Trophoblast cell (in vitro differentiated cells and primary cell): ENCODE results near the gene RTKN2.

Experiments
- DNase-seq, 2 donors: peaks; one replicate each; pipeline ENCODE4 v3.0.0-alpha.2; 2016
- H2AFZ ChIP-seq: 2 replicates; pipeline ENCODE4 v1.6.1; 2013; ENCODE audit warnings: low read length, moderate library complexity, mild to moderate bottlenecking; ENCODE audit not compliant: insufficient read depth, poor library complexity
- H2AK5ac ChIP-seq: 2 replicates; pipeline ENCODE4 v1.6.1; 2013; ENCODE audit warnings: mild to moderate bottlenecking, low read length
- H2BK120ac ChIP-seq: 2 replicates; pipeline ENCODE4 v1.6.1; 2013; ENCODE audit warnings: low read length, mild to moderate bottlenecking, moderate library complexity; ENCODE audit not compliant: insufficient read depth, poor library complexity
- H2BK12ac ChIP-seq: 2 replicates; pipeline ENCODE4 v1.6.1; 2013; ENCODE audit warnings: mild to moderate bottlenecking, low read length, moderate library complexity
- H2BK5ac ChIP-seq: 2 replicates; pipeline ENCODE4 v1.6.1; 2013; ENCODE audit warnings: low read length, low read depth, moderate library complexity, mild to moderate bottlenecking; ENCODE audit not compliant: poor library complexity
- H3K14ac ChIP-seq: 2 replicates; pipeline ENCODE4 v1.6.1; 2013; ENCODE audit warnings: mild to moderate bottlenecking, low read length
- H3K18ac ChIP-seq: 2 replicates; pipeline ENCODE4 v1.6.1; 2013; ENCODE audit warnings: mild to moderate bottlenecking, low read length
- H3K23ac ChIP-seq: 2 replicates; pipeline ENCODE4 v1.6.1; 2013; ENCODE audit warnings: low read length
- H3K27ac ChIP-seq: 2 replicates; pipeline ENCODE4 v1.5.1; 2013; ENCODE audit warnings: low read depth, mild to moderate bottlenecking, inconsistent platforms, low read length, moderate library complexity
- H3K27me3 ChIP-seq: 2 replicates; pipeline ENCODE4 v1.6.1; 2013; ENCODE audit warnings: inconsistent platforms, mild to moderate bottlenecking, low read length, moderate library complexity; ENCODE audit not compliant: insufficient read depth
- H3K36me3 ChIP-seq, 2 experiments: 1 replicate in 1 of 2; 2 replicates in 1 of 2; pipeline ENCODE4 v1.6.1; 2013; ENCODE audit warnings: low read length in 2 of 2, mild to moderate bottlenecking in 2 of 2, moderate library complexity in 1 of 2; ENCODE audit not compliant: insufficient read depth in 2 of 2, control insufficient read depth in 1 of 2
- H3K4ac ChIP-seq: 2 replicates; pipeline ENCODE4 v1.6.1; 2013; ENCODE audit warnings: low read depth, mild to moderate bottlenecking, low read length, moderate library complexity
- H3K4me1 ChIP-seq, 2 experiments: 1 replicate in 1 of 2; 2 replicates in 1 of 2; pipeline ENCODE4 v1.6.1; 2013; ENCODE audit warnings: low read length in 2 of 2, mild to moderate bottlenecking in 2 of 2, moderate library complexity in 1 of 2; ENCODE audit not compliant: insufficient read depth in 2 of 2, control insufficient read depth in 1 of 2
- H3K4me2 ChIP-seq: 2 replicates; pipeline ENCODE4 v1.6.1; 2013; ENCODE audit warnings: inconsistent platforms, mild to moderate bottlenecking, low read length, moderate library complexity
- H3K4me3 ChIP-seq: 2 replicates; pipeline ENCODE4 v1.5.1; 2013; ENCODE audit warnings: mild to moderate bottlenecking, low read depth, low read length, inconsistent platforms
- H3K79me1 ChIP-seq: one replicate; pipeline ENCODE4 v1.6.1; 2013; ENCODE audit warnings: low read length
- H3K79me2 ChIP-seq: 2 replicates; pipeline ENCODE4 v1.6.1; 2013; ENCODE audit warnings: low read length, mild to moderate bottlenecking; ENCODE audit not compliant: control insufficient read depth, insufficient read depth, poor library complexity
- H3K9ac ChIP-seq: 2 replicates; pipeline ENCODE4 v1.6.1; 2013; ENCODE audit warnings: mild to moderate bottlenecking, low read length
- H3K9me3 ChIP-seq: 2 replicates; pipeline ENCODE4 v1.6.1; 2013; ENCODE audit warnings: low read depth, mild to moderate bottlenecking, control low read depth, inconsistent platforms, low read length; ENCODE audit not compliant: insufficient read depth
- H4K12ac ChIP-seq: 2 replicates; pipeline ENCODE4 v1.6.1; 2013; ENCODE audit warnings: low read depth, mild to moderate bottlenecking, low read length, moderate library complexity
- H4K8ac ChIP-seq: 2 replicates; pipeline ENCODE4 v1.6.1; 2013; ENCODE audit warnings: low read depth, mild to moderate bottlenecking, low read length, moderate library complexity
- H4K91ac ChIP-seq: one replicate; pipeline ENCODE4 v1.6.1; 2013; ENCODE audit warnings: low read depth, mild to moderate bottlenecking, low read length, moderate library complexity
- whole genome bisulfite sequencing: extraction: QIAGEN DNeasy Blood & Tissue Kit; methylation state at CpG from one replicate; pipeline ENCODE4 v1.1.7; 2013; ENCODE audit warnings: missing lambda C conversion rate; ENCODE audit not compliant: insufficient read length, insufficient coverage; ENCODE audit errors: extremely low coverage; 5-methylcytosine and 5-hydroxymethylcytosine counted together

Gene RTKN2

DNA sequence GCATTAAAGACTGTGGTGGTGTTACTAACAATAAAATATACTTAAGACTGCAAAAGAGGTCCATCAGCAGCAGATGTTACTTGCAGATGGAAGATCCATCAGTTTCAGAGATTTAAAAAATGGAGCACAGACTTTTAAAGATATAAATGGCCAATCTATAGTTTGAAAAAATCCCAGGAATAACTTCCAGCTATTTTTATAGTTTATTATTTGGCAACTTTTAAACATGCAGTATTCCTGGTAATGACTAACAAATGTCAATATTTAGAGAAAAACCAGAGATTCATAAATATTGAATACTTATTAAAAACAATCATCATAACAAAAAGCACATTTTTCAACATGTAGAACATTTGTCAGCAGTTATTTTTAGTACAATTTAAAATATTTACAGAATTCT, 30.7 kb downstream of the RTKN2 start:
- H3K79me2 ChIP-seq = no peaks in the 10 kb centered on the region
- no peak overlapping the region for H4K8ac ChIP-seq
- no peak overlapping the region for H2AK5ac ChIP-seq
- H3K4me3 ChIP-seq = no peak overlapping the region
- no peak overlapping the region for H3K9ac ChIP-seq
- no peak overlapping the region for H3K4ac ChIP-seq
- H3K27ac ChIP-seq = no peak overlapping the region
- H2BK12ac ChIP-seq = no peak overlapping the region
- no peak overlapping the region for H3K14ac ChIP-seq
- no peak overlapping the region for H2BK120ac ChIP-seq
- H3K27me3 ChIP-seq = no peaks in the 10 kb centered on the region
- no peaks in the 10 kb centered on the region for H3K79me1 ChIP-seq
- no peak overlapping the region for H3K18ac ChIP-seq
- H2BK5ac ChIP-seq = no peak overlapping the region
- no peak overlapping the region for H4K12ac ChIP-seq
- H3K4me2 ChIP-seq = no peak overlapping the region
- no peak overlapping the region for H4K91ac ChIP-seq
- H3K4me1 ChIP-seq = peaks cover 2 to 3% of the 10 kb centered on the region in 2 experiments
- H3K23ac ChIP-seq = no peak overlapping the region
- no peaks in the 10 kb centered on the region for H3K9me3 ChIP-seq
- no peaks in the 10 kb centered on the region for H3K36me3 ChIP-seq
- no peak overlapping the region for H2AFZ ChIP-seq
- DNase-seq = no peak

DNA sequence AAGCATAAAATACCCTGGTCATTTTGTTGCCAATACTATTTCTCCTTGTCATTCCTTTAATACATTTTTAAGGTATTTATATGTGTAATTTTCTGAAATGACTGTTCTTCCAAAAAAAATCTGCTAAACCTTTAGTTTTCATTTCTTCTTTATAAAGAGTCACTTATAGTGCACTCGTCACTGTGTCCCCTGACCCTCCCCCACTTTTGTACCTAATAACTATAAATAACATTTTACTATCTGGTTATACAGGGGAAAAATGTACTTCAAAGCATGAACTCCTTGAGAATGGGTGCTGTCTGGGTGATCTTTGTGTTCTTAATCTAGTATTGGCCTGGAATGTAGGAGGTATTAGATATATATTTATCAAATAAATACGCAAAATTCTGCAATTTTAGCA, 31.1 kb downstream of the RTKN2 start:
- WGBS = no CpG with 5 or more reads among the region's 2 CpGs
- H3K27ac ChIP-seq = no peak overlapping the region

DNA sequence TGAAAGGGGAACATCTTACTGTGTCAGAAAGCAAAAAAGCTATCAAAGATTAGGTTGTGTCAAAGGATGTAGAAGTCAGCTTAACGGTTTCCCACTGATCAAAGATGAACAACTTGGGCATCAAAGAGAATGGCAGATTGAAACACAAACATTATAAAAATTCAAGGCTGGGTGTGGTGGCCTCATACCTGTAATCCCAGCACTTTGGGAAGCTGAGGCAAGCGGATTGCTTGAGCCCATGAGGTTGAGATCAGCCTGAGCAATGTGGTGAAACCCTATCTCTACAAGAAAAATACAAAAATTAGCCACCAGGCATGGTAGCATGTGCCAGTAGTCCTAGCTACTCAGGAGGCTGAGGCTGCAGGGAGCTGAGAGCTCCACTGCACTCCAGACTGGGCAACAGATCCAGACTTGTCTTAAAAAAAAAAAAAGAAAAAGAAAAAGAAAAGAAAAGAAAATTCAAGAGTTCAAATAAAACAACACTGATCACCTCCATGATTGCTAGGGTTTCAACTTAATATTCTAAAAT, 34.5 kb downstream of the RTKN2 start:
- no peaks in the 10 kb centered on the region for H3K27me3 ChIP-seq
- H4K12ac ChIP-seq = no peak overlapping the region
- H2BK12ac ChIP-seq = peak overlapping the region; percentile 40
- no CpG with 5 or more reads among the region's 2 CpGs for WGBS
- no peak overlapping the region for H3K4ac ChIP-seq
- H3K27ac ChIP-seq = peak overlapping the region; percentile 16
- no peaks in the 10 kb centered on the region for H3K36me3 ChIP-seq
- H2AK5ac ChIP-seq = no peak overlapping the region
- peaks cover 2% of the 10 kb centered on the region for H3K79me1 ChIP-seq
- peak overlapping the region; percentile 11 for H4K8ac ChIP-seq
- no peak overlapping the region for H2AFZ ChIP-seq
- H2BK120ac ChIP-seq = peak overlapping the region; percentile 51
- H3K79me2 ChIP-seq = no peaks in the 10 kb centered on the region
- peaks cover 2 to 3% of the 10 kb centered on the region in 2 experiments for H3K4me1 ChIP-seq
- H3K9ac ChIP-seq = no peak overlapping the region
- peak overlapping the region; percentile 85 for H3K14ac ChIP-seq
- no peak for DNase-seq
- peak overlapping the region; percentile 53 for H3K18ac ChIP-seq
- H4K91ac ChIP-seq = peak overlapping the region; percentile 37
- H3K4me2 ChIP-seq = no peak overlapping the region
- H2BK5ac ChIP-seq = no peak overlapping the region
- no peaks in the 10 kb centered on the region for H3K9me3 ChIP-seq
- no peak overlapping the region for H3K4me3 ChIP-seq
- no peak overlapping the region for H3K23ac ChIP-seq

More for the DNA sequence above, 31.1 kb downstream of the RTKN2 start:
- Histone ChIP-seq H3K4ac (no peak overlapping the region), H4K12ac (no peak overlapping the region), H4K91ac (no peak overlapping the region), H3K4me2 (no peak overlapping the region), H3K36me3 (no peaks in the 10 kb centered on the region), H3K9ac (no peak overlapping the region), H3K4me1 (peaks cover 2 to 3% of the 10 kb centered on the region in 2 experiments), H2BK120ac (no peak overlapping the region), H3K79me2 (no peaks in the 10 kb centered on the region), H4K8ac (no peak overlapping the region), H3K18ac (no peak overlapping the region), H2BK12ac (no peak overlapping the region), H2BK5ac (no peak overlapping the region), H3K14ac (no peak overlapping the region), H3K4me3 (no peak overlapping the region), H3K23ac (no peak overlapping the region), H2AK5ac (no peak overlapping the region), H3K9me3 (no peaks in the 10 kb centered on the region), H2AFZ (no peak overlapping the region), H3K79me1 (no peaks in the 10 kb centered on the region), H3K27me3 (no peaks in the 10 kb centered on the region)
- DNase-seq = no peak

DNA sequence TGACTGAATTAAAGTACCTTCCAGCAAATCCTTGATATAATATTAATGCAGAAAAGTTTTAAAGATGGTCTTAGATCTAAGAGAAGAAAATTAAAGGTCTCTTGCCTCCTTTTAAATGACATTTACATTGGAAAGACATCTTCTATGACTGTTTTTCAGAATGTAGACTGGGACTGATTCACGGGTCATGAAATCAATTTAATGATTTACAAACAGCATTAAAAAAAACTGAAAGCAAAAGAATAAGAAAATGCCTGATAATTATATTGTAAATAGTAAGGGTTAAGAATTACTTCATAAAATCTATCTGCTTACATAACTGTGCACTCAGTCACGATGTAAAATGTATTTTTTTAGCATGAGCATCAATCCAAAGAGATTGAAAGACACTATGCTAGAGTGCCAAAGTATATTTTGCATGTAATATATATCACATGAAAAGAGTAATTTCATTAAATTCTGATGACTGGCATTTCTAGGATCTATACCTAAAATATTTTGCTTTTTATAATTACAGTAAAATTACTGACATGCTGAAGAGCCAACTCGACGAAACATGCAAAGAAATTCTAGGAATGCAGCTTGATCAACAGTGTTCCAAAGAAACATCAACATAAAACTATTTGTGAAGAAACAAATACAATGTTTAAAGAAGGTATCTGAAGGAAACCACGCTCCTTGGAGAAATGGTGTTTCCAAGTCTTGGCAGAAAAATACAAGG, 35.1 kb downstream of the RTKN2 start:
- no peak overlapping the region for H3K4ac ChIP-seq
- H2BK5ac ChIP-seq = no peak overlapping the region
- H4K12ac ChIP-seq = no peak overlapping the region
- no peaks in the 10 kb centered on the region for H3K27me3 ChIP-seq
- H3K79me2 ChIP-seq = no peaks in the 10 kb centered on the region
- H3K23ac ChIP-seq = no peak overlapping the region
- no peak overlapping the region for H3K18ac ChIP-seq
- no peak overlapping the region for H2BK12ac ChIP-seq
- peak in 1 of 2 donors; percentile 55 for DNase-seq
- WGBS = no CpG with 5 or more reads among the region's 5 CpGs
- no peak overlapping the region for H3K4me2 ChIP-seq
- no peak overlapping the region for H3K4me3 ChIP-seq
- H2AFZ ChIP-seq = no peak overlapping the region
- H3K14ac ChIP-seq = no peak overlapping the region
- H4K91ac ChIP-seq = no peak overlapping the region
- peaks cover 2 to 3% of the 10 kb centered on the region in 2 experiments for H3K4me1 ChIP-seq
- H3K79me1 ChIP-seq = peaks cover 2% of the 10 kb centered on the region
- H3K9ac ChIP-seq = no peak overlapping the region
- no peaks in the 10 kb centered on the region for H3K36me3 ChIP-seq
- no peak overlapping the region for H2AK5ac ChIP-seq
- no peak overlapping the region for H2BK120ac ChIP-seq
- H3K27ac ChIP-seq = peak overlapping the region; percentile 16
- no peaks in the 10 kb centered on the region for H3K9me3 ChIP-seq
- H4K8ac ChIP-seq = no peak overlapping the region
